Effector CD4-positive, alpha-beta T cell (primary cell): ENCODE data around the gene BRICD5.

Experiments used
- DNase-seq: peaks from one replicate; pipeline ENCODE4 v3.0.0-alpha.2; 2020

BRICD5 gene

DNA sequence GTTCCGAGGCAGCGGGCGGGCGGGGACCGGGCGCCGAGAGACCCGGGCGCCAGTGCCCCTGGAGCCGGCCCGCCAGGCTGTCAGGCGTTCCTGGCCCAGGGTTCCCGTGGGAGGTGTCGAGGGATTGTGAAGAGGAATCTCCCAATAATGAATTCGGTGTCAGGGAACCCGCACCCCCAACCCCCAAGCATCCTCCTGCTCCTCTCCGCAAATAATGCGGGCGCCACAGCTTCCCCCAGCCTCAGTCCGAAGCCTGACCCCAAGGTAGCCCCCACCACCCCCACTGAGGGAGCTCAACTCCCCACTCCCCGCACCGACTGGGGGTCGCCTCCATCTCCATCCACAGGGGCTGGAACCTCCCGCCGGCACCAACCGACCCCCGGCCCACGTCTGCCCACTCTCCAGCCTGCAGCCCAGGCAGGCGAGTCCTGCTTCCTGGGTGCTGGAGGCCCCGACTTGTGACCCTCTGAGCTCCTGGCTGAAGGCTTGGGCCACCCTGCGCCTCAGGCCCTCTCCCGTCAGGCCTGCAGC is 13.6 kb downstream of the BRICD5 start:
- DNase-seq, result no peak

DNA sequence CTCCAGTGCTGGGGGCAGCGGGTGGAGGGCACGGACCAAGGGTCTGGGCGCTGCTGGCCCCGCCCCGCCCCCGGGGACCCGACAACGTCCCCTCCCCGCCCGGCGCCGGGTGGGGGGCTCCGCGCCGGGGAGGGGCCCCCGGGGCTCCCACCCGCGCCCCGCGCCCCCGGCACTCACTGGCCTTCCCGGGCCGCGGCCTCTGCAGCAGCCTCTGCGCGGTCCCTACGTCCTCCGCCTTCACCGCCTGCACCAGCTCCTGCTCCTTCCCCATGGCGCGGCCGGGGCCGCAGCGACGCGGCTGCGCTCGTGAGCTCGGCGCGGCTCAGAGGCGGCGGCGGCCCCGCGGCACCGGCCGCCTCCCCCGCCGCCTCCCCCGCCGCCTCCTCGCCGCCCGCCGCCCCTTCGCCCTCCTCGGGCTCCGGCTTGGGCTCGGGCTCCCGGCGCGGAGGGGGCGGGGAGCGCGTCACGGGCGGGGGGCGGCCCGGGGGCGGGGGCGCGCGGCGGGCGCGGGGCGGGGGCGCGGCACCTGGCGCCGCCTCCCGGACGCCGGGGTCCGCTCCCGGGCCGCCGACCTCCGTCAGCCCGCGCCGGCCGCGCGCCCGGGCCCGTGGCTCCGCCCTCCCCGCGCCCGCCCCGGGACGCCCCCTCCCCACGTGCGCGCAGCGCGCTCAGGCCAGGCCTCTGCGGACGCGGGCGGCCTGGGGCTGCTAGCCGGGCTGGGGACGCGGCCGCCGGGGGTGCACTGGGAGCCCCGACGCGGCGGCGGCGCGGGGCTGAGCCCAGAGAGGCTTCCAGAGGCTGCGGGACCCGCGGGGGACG is 14.3 kb downstream of the BRICD5 start, which contains the start of gene CASKIN1:
CASKIN1 (minus strand) TSS at position 444 of the 819 bp plus-strand sequence; CDS start at position 271, 173 bp downstream.
- no peak for DNase-seq

- DNase-seq, result no peak
These were observed 15.1 kb downstream of the BRICD5 start for GRCh38 chr16:2195322-2196161.

DNA sequence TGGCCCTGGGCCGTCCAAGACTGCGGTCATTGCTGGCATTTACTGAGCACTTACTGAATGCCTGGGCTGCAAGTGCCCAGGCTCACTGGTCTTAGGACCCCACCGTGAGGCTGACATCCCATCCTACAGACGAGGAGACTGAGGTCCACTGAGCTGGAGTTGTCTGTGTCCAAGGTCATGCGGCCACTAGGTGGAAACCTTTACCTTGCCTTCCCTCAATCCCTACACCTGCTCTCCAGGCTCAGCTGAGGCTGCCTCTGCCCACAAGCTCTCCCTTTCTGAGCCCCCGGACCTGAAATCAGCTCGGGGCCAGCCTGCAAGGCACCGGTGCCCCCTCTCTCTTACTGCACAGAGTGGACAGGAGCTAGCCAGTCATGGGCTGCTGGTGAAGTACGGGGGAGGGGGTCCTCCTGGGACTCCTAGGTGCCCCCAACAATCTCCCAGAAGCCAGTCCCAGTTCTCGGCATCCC is 15.8 kb downstream of the BRICD5 start:
- peak; percentile 44 for DNase-seq

DNA sequence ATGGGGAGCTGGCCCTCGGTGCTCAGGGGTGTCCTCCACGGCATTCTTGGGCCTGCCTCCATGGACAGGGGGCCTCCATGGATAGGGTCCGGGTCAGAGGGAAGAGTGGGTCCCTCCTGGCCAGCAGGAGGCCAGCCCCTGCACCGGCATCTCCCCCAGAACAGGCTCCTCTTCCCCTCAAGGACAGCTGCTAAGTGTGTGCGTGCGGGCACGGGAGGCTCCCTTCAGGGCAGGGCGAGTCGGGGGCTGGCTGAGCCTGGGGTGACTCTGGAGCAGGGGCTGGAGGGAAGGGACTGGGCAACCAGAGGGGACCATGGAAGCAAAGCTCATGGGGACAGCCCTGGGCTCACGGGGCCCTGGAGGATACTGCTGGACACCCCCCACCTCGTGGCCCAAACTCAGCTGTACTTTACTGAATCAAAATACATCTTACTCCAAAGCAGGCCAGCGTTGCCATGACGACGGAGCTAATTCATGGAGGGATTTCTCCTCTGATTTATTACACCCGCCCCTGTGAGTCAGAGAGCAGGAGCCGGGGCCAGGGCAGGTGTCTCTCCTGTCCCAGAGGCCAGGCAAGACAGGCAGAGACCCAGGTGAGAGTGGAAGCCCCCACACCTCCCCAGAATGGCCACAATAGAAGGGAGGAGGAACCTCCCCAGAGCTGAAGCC is 16.4 kb downstream of the BRICD5 start:
- DNase-seq, result no peak

- no peak for DNase-seq
These were observed 19.3 kb downstream of the BRICD5 start for GRCh38 chr16:2191446-2191706.

GRCh38 chr16:2190659-2191445 is 19.8 kb downstream of the BRICD5 start:
- no peak for DNase-seq

DNA sequence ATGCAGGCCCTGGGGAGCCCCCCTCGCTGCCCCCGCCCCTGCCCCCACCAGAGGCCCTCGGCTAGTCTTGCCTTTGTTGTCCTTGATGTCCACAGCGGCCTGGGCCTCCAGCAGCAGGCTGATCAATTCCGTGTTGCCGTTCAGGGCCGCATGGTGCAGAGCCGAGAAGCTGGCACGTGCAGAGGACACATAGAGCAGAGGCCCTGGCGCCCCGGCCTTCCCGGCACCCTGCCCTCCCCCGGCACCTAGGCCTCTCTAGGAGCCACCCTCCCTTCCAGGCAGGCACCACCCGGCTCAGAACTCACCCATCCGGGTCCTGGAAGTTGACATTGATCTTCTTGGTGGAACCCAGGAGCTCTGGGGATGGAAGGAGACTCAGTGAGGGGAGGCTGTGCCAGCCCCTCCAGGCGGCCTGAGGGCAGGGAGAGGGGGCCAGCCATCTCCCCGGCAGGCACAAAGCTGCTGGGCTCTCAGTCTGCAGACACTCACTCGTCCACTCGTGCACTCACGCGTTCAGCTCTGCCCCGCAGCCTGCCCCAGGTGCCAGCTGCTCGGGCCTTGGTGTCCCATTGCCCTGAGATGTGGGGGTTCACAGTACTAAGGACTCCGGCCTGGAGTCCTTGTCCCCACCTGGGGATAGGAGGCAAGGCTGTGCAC is 20.5 kb downstream of the BRICD5 start:
- no peak for DNase-seq

GRCh38 chr16:2189252-2189893 is 21.3 kb downstream of the BRICD5 start:
- no peak for DNase-seq

DNA sequence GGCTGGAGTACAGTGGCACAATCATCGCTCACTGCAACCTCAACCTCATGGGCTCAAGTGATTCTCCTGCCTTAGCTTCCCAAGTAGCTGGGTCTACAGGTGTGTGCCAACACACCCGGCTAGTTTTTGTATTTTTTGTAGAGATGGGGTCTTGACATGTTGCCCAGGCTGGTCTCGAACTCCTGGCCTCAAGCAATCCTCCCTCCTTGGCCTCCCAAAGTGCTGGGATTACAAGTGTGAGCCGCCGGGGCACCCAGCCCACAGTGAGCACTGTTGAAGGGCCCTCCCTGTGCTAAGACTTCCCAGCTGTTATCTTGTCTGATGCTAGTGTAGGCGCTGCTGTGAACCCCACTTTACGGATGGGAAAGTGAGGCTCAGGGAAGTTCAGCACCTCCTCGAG is 22.3 kb downstream of the BRICD5 start:
- no peak for DNase-seq

DNA sequence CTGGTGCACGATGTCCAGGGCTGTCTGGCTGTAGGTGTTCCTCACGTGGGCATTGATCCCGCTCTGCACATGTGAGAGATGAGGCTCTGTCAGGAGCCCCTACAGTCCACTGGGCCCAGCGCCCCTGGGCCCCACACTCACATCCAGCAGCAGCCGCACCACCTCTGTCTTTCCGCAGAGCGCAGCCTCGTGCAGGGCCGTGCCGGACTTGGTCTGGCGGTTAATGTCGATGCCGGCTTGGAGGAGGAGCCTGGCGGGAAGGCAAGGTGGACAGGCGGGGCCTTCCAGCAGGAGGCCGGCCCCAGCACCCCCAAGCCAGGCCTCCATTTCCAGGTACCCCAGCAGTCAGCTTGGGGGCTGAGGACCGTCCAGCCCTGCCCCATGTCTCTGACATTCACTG is 23.5 kb downstream of the BRICD5 start:
- no peak for DNase-seq

DNA sequence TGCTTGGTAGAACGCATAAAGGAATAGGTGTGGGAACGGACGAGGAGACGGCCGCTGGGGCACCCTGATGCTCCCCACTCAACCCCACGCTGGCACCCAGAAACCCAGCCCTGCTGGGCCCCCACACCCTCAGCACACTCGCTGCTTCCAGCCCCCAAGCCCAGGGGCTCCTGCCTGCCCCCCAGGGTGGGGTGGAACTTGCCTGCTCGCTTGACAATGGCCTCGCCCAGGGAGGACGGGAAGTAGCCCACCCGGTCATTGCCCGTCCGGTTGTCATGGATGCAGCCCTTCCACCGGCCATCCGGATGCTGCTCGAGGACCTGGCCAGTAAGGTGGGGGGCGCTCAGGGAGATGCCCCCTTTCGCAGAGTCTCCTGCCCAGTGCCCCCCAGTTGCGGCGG is 24.2 kb downstream of the BRICD5 start:
- no peak for DNase-seq

DNA sequence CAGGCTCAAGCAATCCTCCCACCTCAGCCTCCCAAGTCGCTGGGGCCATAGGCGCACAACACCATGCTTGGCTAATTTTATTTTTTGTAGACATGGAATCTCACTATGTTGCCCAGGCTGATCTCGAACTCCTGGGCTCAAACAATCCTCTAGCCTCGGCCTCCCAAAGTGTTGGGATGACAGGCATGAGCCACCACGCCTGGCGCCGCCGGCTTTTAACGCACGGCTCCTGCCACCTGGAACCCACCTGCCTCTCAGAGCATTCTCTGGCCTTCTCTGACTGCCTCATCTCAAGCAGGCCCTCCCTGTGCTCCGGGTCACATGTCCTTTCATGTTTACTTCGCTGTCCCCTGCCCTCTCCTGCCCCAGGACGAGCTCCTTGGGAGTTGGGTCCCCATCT is 24.6 kb downstream of the BRICD5 start:
- DNase-seq, result no peak

DNA sequence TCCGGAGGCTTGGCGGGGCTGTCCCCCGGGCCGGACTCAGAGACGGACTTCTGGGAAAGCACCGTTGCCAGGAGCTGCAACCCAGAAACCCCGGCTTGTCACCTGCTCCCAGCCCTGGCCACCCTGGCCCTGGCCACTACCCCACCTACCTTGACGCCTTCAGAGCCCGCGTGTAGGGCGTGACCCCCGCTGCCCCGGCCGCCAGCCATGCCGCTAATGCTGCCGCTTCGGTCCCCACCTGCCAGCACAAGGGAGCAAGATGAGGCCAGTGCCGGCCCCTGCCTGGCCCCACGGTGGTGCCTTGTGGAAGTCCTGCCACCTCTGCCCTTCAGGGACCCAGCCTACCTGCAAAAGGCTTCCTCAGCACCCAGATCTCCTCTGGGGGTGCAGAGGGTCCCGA is 25.7 kb downstream of the BRICD5 start:
- DNase-seq, result no peak

- DNase-seq, result no peak
These were observed 26.3 kb downstream of the BRICD5 start for GRCh38 chr16:2184346-2184745.

DNA sequence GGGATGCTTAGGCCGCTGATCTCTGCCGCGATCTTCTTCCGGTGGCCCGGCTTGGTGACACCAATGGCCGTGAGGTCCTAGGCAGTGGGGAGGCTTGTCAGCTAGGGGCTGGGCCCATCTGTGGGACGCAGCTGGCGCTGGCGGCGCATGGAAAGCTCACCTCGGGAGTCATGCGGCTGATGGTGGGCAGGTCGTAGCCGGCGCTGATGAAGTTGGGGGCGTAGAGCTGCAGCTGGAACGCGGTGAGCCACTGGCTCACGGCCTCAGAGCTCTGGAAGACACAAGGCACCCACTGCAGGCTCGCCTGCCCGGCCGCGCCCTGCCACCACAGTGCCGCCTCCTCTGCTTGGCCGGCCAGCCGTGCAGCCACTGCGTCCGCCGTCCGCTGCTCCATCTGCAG is 27.0 kb downstream of the BRICD5 start:
- DNase-seq, result no peak

DNA sequence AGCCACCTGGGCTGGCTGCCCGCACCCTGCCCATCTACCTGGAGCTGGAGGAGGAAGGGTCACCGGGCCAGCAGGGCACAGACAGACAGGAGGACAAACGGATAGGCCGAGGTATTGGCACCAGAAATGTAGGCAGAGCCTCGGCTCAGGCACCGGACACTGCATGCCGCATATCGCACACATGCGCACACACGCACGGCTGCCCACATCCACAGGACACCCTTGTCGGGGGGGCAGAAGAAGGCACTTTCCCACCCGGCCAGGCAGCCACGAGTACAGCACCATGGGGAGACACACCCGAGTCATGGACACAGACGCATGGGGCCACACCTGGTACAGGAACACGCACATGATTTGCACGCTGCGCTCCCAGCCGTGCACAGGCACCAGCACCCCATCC is 28.7 kb downstream of the BRICD5 start:
- no peak for DNase-seq

DNA sequence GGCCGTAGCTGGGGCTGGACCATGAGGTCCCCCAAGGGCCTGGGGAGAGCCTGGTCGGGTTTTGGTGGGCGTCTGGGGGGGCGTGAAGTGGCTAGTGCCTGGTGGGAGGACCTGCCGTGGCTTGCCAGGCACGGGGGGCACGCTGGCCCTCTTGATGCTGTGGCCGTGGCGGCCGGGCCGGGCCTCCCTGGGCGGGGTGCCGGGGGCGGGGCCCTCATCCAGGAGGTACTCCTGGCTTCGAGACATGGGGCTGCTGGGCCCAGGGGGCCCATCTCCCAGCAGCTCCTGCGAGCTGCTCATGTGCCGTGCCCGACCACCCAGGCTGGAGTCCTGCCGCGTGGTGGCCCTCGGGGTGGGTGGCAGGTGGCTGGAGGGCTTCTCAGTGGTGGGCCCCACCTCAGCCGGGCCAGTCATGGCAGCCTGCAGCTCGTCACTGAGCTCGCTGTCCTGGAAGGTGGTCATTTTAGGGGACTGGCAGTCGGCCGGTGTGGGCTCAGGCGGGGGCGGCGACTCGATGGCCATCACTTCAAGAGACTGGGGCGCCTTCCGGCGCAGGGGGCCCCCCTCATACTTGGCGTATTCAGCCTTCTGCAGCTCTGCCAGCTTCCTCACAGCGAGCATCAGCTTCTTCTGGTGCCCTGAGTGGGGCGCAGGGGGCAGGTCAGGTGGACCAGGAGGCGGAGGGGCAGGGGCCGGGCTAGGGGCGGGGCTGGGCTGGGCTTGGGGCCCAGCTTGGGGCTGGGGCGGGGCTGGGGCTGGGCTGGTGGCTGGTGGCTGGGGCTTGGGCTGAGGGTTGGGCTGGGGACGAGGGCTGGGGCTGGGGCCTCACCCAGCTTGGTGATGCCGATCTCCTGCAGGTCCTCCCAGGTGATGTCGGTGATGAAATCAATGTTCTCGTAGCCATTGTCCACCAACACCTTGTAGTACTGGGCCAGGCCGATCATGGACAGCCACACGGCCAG is 29.4 kb downstream of the BRICD5 start:
- no peak for DNase-seq

DNA sequence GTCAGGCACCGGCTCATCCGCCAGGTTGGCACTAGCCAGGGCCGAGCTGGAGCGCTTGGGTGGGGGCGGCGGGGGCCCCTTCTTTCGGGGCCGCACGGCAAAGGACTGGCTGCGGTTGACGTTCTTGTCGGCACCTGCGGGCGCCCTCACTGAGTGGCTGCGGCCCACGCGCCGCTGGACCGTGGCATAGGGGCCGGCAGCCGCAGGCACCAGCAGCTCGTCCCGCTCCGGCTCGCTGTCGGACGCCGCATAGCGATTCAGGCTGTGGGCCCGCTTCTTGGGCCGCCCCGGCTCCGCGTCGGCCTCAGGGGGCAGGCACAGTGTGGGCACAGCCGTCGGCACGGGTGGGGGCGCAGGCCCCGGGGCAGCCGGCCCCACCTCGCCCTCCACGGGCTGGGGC is 30.2 kb downstream of the BRICD5 start:
- no peak for DNase-seq

DNA sequence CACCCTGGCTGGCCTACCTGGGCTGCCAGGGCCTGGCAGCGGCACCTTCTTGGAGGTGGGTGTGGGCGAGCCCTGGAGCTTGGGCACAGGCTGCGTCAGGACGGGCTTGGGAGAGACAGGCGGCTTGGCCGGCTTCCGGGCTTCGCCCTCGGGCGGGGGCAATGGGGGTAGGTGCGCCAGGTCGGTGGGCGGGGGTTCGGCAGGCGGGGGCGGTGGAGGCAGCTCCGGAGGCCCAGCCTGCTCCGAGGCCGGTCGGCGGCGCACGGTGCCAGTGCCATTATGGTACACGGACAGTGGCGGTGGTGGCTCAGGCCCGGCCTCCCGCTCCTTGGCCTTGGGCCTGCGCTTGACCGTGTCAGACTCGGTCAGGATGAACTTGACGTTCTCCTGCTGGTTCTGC is 31.1 kb downstream of the BRICD5 start:
- DNase-seq, result no peak
